Activated T-helper 2 cell treated with anti-CD3 and anti-CD28 coated beads, Interferon-gamma antibody, Interleukin-2, Interleukin-4, amounts not matched to agents 10 μg/mL and 5 μg/mL and 100 μg/mL, durations not matched to agents 14 hours and 24 hours and 36 hours (primary cell): ENCODE measurements around the gene VAC14. TPM values are rescaled to one million over a fixed set of nuclear protein-coding genes. Genes with fewer than 3 reads are reported as not detected.
A peak's percentile ranks its signal among the peaks of the same experiment; 100 is the strongest.

ENCODE experiments used
- DNase-seq: peaks from one replicate; pipeline ENCODE4 v3.0.0; 2021; ENCODE audit warnings: low spot score
- H3K27ac Mint-ChIP-seq: one replicate; pipeline ENCODE4 v1.8.0; 2021; ENCODE audit warnings: mixed read lengths
- H3K27me3 Mint-ChIP-seq: one replicate; pipeline ENCODE4 v1.8.0; 2021; ENCODE audit warnings: low read depth, mixed read lengths
- H3K36me3 Mint-ChIP-seq: one replicate; pipeline ENCODE4 v1.8.0; 2021; ENCODE audit warnings: low read depth, mixed read lengths
- H3K4me1 Mint-ChIP-seq: one replicate; pipeline ENCODE4 v1.8.0; 2021; ENCODE audit warnings: low read depth, mixed read lengths
- H3K4me3 Mint-ChIP-seq: one replicate; pipeline ENCODE4 v1.8.0; 2021; ENCODE audit warnings: low read depth, mild to moderate bottlenecking, moderate library complexity, mixed read lengths
- H3K9me3 Mint-ChIP-seq: one replicate; pipeline ENCODE4 v1.8.0; 2021; ENCODE audit warnings: mixed read lengths
- intact Hi-C: fragments of 100-400 bp; cut with micrococcal nuclease; formaldehyde crosslinking; loops from one replicate; pipeline ENCODE4 v1.15.1; 2023
- total RNA-seq: library from RNA; stranded (reverse); gene quantifications from 2 replicates; pipeline ENCODE4 v1.2.3, GENCODE V29; 2022

The VAC14 gene
- total RNA-seq, 1 donor from 2014 or later, result 34.8 TPM

- Mint-ChIP-seq H3K36me3 (peaks cover 3% of the 10 kb centered on the region), H3K9me3 (no peaks in the 10 kb centered on the region), H3K27me3 (no peaks in the 10 kb centered on the region), H3K4me3 (no peak overlapping the region), H3K4me1 (peaks cover 2% of the 10 kb centered on the region), H3K27ac (no peak overlapping the region)
- intact Hi-C loops, result no loop called here
- DNase-seq, result no peak
These were observed 34.3 kb downstream of the VAC14 start for GRCh38 chr16:70766658-70767057.

- Mint-ChIP-seq H3K36me3 (peaks cover 3% of the 10 kb centered on the region), H3K4me1 (peaks cover 2% of the 10 kb centered on the region), H3K27me3 (no peaks in the 10 kb centered on the region), H3K4me3 (no peak overlapping the region), H3K27ac (no peak overlapping the region), H3K9me3 (no peaks in the 10 kb centered on the region)
- intact Hi-C loops, result no loop called here
- DNase-seq, result no peak
These were observed 34.8 kb downstream of the VAC14 start for GRCh38 chr16:70766176-70766575.

GRCh38 chr16:70765491-70765890 is 35.5 kb downstream of the VAC14 start:
- intact Hi-C loops, result no loop called here
- Mint-ChIP-seq H3K9me3 (no peaks in the 10 kb centered on the region), H3K27ac (no peak overlapping the region), H3K36me3 (peaks cover 7% of the 10 kb centered on the region), H3K27me3 (no peaks in the 10 kb centered on the region), H3K4me1 (peaks cover 2% of the 10 kb centered on the region), H3K4me3 (no peak overlapping the region)
- DNase-seq, result no peak

- H3K27me3 Mint-ChIP-seq, result no peaks in the 10 kb centered on the region
- peaks cover 2% of the 10 kb centered on the region for H3K4me1 Mint-ChIP-seq
- no peaks in the 10 kb centered on the region for H3K9me3 Mint-ChIP-seq
- intact Hi-C loops, result no loop called here
- no peak for DNase-seq
- peaks cover 6% of the 10 kb centered on the region for H3K36me3 Mint-ChIP-seq
- no peak overlapping the region for H3K4me3 Mint-ChIP-seq
- no peak overlapping the region for H3K27ac Mint-ChIP-seq
These were observed 36.3 kb downstream of the VAC14 start for GRCh38 chr16:70764632-70765031.

GRCh38 chr16:70760221-70760620 is 40.7 kb downstream of the VAC14 start:
- Mint-ChIP-seq H3K9me3 (no peaks in the 10 kb centered on the region), H3K4me1 (peaks cover 2% of the 10 kb centered on the region), H3K36me3 (peaks cover 6% of the 10 kb centered on the region), H3K27ac (no peak overlapping the region), H3K4me3 (no peak overlapping the region), H3K27me3 (no peaks in the 10 kb centered on the region)
- no peak for DNase-seq
- intact Hi-C loops, result no loop called here

- intact Hi-C loops, result no loop called here
- Mint-ChIP-seq H3K36me3 (peaks cover 6% of the 10 kb centered on the region), H3K9me3 (no peaks in the 10 kb centered on the region), H3K4me1 (peaks cover 2% of the 10 kb centered on the region), H3K27ac (peak overlapping the region; percentile 23), H3K4me3 (no peak overlapping the region), H3K27me3 (no peaks in the 10 kb centered on the region)
- DNase-seq, result no peak
These were observed 41.3 kb downstream of the VAC14 start for GRCh38 chr16:70759666-70760065.

- Mint-ChIP-seq H3K9me3 (no peaks in the 10 kb centered on the region), H3K4me3 (no peak overlapping the region), H3K36me3 (peaks cover 6% of the 10 kb centered on the region), H3K27me3 (no peaks in the 10 kb centered on the region), H3K27ac (no peak overlapping the region), H3K4me1 (peaks cover 2% of the 10 kb centered on the region)
- DNase-seq, result no peak
- intact Hi-C loops, result no loop called here
These were observed 42.2 kb downstream of the VAC14 start for GRCh38 chr16:70758786-70759185.

GRCh38 chr16:70757183-70757582 is 43.8 kb downstream of the VAC14 start:
- peaks cover 6% of the 10 kb centered on the region for H3K36me3 Mint-ChIP-seq
- H3K27me3 Mint-ChIP-seq, result no peaks in the 10 kb centered on the region
- no peaks in the 10 kb centered on the region for H3K9me3 Mint-ChIP-seq
- DNase-seq, result no peak
- intact Hi-C loops, result no loop called here
- H3K4me3 Mint-ChIP-seq, result no peak overlapping the region
- peaks cover 2% of the 10 kb centered on the region for H3K4me1 Mint-ChIP-seq
- no peak overlapping the region for H3K27ac Mint-ChIP-seq

- Mint-ChIP-seq H3K36me3 (peaks cover 6% of the 10 kb centered on the region), H3K4me3 (no peak overlapping the region), H3K27me3 (no peaks in the 10 kb centered on the region), H3K9me3 (no peaks in the 10 kb centered on the region), H3K27ac (no peak overlapping the region), H3K4me1 (peaks cover 3% of the 10 kb centered on the region)
- DNase-seq, result no peak
- intact Hi-C loops, result no loop called here
These were observed 44.9 kb downstream of the VAC14 start for GRCh38 chr16:70756071-70756470.

- DNase-seq, result no peak
- peaks cover 3% of the 10 kb centered on the region for H3K36me3 Mint-ChIP-seq
- H3K4me3 Mint-ChIP-seq, result no peak overlapping the region
- no peaks in the 10 kb centered on the region for H3K9me3 Mint-ChIP-seq
- H3K27me3 Mint-ChIP-seq, result no peaks in the 10 kb centered on the region
- peaks cover 5% of the 10 kb centered on the region for H3K4me1 Mint-ChIP-seq
- intact Hi-C loops, result no loop called here
- H3K27ac Mint-ChIP-seq, result no peak overlapping the region
These were observed 45.9 kb downstream of the VAC14 start for GRCh38 chr16:70754851-70755600.

- no peak for DNase-seq
- H3K9me3 Mint-ChIP-seq, result no peaks in the 10 kb centered on the region
- peaks cover 5% of the 10 kb centered on the region for H3K4me1 Mint-ChIP-seq
- intact Hi-C loops, result no loop called here
- no peaks in the 10 kb centered on the region for H3K36me3 Mint-ChIP-seq
- no peak overlapping the region for H3K27ac Mint-ChIP-seq
- no peak overlapping the region for H3K4me3 Mint-ChIP-seq
- no peaks in the 10 kb centered on the region for H3K27me3 Mint-ChIP-seq
These were observed 46.6 kb downstream of the VAC14 start for GRCh38 chr16:70754371-70754770.

GRCh38 chr16:70753694-70754325 is 47.1 kb downstream of the VAC14 start:
- no peaks in the 10 kb centered on the region for H3K27me3 Mint-ChIP-seq
- no peaks in the 10 kb centered on the region for H3K36me3 Mint-ChIP-seq
- no peaks in the 10 kb centered on the region for H3K9me3 Mint-ChIP-seq
- no peak overlapping the region for H3K27ac Mint-ChIP-seq
- intact Hi-C loops, result no loop called here
- H3K4me3 Mint-ChIP-seq, result no peak overlapping the region
- H3K4me1 Mint-ChIP-seq, result peaks cover 5% of the 10 kb centered on the region
- no peak for DNase-seq

- H3K9me3 Mint-ChIP-seq, result no peaks in the 10 kb centered on the region
- DNase-seq, result no peak
- H3K4me1 Mint-ChIP-seq, result peaks cover 5% of the 10 kb centered on the region
- H3K4me3 Mint-ChIP-seq, result no peak overlapping the region
- H3K36me3 Mint-ChIP-seq, result no peaks in the 10 kb centered on the region
- intact Hi-C loops, result no loop called here
- no peak overlapping the region for H3K27ac Mint-ChIP-seq
- H3K27me3 Mint-ChIP-seq, result no peaks in the 10 kb centered on the region
These were observed 47.7 kb downstream of the VAC14 start for GRCh38 chr16:70753228-70753627.
